ENCODE data around the gene WDPCP. TPM values are rescaled to one million over a fixed set of nuclear protein-coding genes. Genes with fewer than 3 reads are reported as not detected.
"Not testable (repeated sequence)": the region's sequence is repeated elsewhere in the genome, so short reads cannot be mapped to it uniquely, and the experiment has no call there.

The WDPCP gene, protein sequence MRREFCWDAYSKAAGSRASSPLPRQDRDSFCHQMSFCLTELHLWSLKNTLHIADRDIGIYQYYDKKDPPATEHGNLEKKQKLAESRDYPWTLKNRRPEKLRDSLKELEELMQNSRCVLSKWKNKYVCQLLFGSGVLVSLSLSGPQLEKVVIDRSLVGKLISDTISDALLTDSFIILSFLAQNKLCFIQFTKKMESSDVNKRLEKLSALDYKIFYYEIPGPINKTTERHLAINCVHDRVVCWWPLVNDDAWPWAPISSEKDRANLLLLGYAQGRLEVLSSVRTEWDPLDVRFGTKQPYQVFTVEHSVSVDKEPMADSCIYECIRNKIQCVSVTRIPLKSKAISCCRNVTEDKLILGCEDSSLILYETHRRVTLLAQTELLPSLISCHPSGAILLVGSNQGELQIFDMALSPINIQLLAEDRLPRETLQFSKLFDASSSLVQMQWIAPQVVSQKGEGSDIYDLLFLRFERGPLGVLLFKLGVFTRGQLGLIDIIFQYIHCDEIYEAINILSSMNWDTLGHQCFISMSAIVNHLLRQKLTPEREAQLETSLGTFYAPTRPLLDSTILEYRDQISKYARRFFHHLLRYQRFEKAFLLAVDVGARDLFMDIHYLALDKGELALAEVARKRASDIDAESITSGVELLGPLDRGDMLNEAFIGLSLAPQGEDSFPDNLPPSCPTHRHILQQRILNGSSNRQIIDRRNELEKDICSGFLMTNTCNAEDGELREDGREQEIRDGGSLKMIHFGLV
- 10 to 100 TPM; 11.4 to 15.6 (median 12.8) TPM for polyA plus RNA-seq (ENCODE audit: insufficient read length in 4 of 4)

GRCh38 chr2:63588385-63589147, at the start of gene WDPCP, which contains the start of gene MDH1:
WDPCP (minus strand) TSS chr2:63588477; CDS start chr2:63588271, 206 bp downstream.
MDH1 (plus strand) TSS chr2:63588963; CDS start chr2:63589044, 81 bp downstream.
- peak; percentile 91 to 98 (median 98) for DNase-seq (ENCODE audit: low read depth in 4 of 4, low spot score in 2 of 4)

GRCh38 chr2:63632382-63632781, 44.1 kb upstream of the WDPCP start:
- no peak for DNase-seq (ENCODE audit: low read depth in 4 of 4, low spot score in 2 of 4)

DNA sequence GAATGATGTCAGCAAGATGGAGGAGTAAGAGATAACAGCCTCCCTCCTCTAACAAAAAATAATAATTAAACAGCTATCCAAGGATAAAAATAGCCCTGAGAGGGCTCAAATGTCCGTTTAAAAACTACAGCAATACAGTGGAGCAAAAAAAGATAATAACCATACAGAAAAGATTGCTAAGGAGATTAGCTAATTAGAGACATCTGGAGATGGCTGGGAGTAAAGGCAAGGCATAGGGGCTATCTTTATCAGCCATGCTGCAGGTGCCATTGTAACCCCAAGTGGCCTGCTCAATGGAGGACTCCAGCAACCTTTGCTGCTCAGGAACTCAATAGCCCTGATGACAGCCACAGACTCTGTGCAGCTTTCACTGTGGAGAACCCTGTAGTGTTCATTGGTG, 43.2 kb upstream of the WDPCP start:
- no peak for DNase-seq (ENCODE audit: low read depth in 4 of 4, low spot score in 2 of 4)

GRCh38 chr2:63628403-63628942, 40.2 kb upstream of the WDPCP start:
- DNase-seq (ENCODE audit: low read depth in 4 of 4, low spot score in 2 of 4): no peak

DNA sequence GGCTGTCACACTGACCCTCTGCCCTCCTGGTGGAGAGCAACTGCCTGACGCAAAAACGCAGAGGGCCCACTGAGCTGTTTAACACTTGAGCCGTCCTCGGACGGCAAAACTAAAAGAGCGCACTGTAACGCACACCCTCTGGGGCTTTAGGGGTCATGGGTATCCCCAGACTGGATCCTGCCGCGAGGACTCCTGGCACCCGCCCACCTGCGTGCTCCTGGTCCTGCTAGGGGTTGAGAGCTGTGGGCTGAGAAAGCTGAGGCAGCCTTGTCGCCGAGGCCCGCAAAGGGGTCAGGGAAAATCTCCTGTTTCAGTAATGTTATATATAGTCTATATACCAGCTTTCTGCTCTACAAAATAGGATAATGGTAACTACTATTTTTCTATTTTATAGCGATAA, 39.6 kb upstream of the WDPCP start:
- DNase-seq (ENCODE audit: low read depth in 4 of 4, low spot score in 2 of 4): no peak

DNA sequence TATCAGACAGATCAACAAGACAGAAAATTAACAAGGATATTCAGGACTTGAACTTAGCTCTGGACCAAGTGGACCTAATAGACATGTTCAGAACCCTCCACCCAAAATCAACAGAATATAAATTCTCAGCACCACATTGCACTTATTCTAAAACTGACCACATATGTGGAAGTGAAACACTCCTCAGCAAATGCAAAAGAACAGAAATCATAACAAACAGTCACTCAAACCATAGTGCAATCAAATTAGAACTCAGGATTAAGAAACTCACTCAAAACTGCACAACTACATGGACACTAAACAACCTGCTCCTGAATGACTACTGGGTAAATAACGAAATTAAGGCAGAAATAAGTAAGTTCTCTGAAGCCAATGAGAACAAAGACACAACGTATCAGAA, 35.5 kb upstream of the WDPCP start:
- not testable (repeated sequence) for DNase-seq (ENCODE audit: low read depth in 4 of 4, low spot score in 2 of 4)

- DNase-seq (ENCODE audit: low read depth in 4 of 4, low spot score in 2 of 4): no peak
Observed at GRCh38 chr2:63622751-63623150, 34.5 kb upstream of the WDPCP start.

DNA sequence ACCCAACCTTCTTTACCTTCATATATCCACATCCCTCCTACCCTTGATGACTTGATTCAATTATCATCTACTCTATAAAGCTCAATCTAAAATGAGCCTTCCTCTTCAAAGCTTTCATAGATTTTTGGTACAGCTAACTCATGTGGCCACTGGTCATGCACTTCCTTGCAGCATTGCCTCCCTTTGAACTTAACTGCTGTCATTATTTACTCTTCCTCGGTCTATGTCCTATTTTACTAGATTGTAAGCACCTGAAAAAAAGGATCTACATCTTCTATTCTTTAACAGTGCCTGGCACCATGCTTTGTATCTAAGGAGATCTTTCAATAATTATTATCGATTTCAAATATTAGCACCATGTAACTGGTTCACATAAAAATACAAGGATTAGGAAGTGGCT, 31.1 kb upstream of the WDPCP start:
- DNase-seq (ENCODE audit: low read depth in 4 of 4, low spot score in 2 of 4): no peak

GRCh38 chr2:63617366-63617765, 29.1 kb upstream of the WDPCP start:
- no peak for DNase-seq (ENCODE audit: low read depth in 4 of 4, low spot score in 2 of 4)

GRCh38 chr2:63614983-63615945, 27.0 kb upstream of the WDPCP start:
- no peak for DNase-seq (ENCODE audit: low read depth in 4 of 4, low spot score in 2 of 4)

DNA sequence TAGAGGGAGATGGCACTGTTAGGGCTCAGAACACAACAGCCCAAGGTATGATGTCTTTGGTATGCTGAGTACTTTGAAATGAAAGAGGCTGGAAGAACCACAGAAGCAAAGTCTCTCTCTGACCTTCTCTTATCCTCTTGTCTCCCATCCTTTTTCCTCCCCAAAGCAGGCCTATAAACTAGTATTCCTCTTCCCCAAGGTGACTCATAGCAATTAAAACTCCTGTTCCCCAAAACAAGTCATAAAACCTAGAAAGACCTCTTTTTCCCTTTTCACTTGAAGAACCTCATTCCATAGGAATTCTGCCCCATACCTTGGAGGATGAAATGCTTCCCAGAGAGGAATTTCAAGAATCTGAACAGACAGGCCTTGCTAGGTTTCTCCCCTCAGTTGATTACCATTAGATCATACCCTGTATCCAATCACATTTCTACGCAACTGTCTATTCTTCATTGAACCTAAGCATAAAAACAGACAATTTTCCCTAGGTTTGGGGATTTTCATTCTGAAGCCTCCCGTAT, 26.2 kb upstream of the WDPCP start:
- DNase-seq (ENCODE audit: low read depth in 4 of 4, low spot score in 2 of 4): no peak

DNA sequence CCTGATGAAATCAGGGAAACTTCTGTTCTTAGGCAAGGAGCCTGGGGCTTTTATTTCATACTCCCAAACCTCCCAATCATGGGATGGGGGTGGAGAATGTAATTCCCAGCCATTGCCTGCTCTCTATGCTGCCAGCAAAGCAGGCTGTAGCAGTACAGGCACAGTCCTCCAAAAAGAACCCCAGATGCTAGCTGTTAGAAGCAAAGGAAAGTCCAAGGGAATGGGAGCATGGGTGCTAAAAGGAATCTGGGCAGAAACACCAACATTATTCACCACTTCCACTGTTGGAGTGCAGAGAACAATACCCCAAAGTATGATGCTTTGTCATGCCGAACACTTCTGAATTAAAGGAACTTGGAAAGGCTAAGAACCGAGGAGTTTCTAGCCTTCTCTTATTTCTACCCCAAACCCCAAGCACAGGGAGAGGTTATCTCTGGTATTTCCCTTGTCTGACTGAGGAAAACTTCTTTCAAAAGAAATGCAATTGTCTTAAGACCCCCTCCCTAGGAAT, 25.2 kb upstream of the WDPCP start:
- DNase-seq (ENCODE audit: low read depth in 4 of 4, low spot score in 2 of 4): no peak

- no peak for DNase-seq (ENCODE audit: low read depth in 4 of 4, low spot score in 2 of 4)
Observed at GRCh38 chr2:63610525-63610924, 22.2 kb upstream of the WDPCP start.

- not testable (repeated sequence) for DNase-seq (ENCODE audit: low read depth in 4 of 4, low spot score in 2 of 4)
Observed at GRCh38 chr2:63608865-63609264, 20.6 kb upstream of the WDPCP start.

DNA sequence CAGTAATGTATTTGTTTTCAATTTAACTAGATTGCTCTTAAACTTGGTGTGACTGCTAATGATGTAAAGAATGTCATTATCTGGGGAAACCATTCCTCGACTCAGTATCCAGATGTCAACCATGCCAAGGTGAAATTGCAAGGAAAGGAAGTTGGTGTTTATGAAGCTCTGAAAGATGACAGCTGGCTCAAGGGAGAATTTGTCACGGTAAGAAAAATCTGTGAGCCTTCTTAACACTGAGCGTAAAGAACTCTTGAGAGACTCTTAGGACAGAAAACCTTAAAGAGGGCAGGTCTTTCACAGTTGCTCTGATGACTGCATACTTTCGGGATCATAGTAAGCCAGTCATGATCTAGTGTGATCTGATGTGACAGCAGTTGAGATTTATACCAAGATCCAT, 16.4 kb upstream of the WDPCP start:
- DNase-seq (ENCODE audit: low read depth in 4 of 4, low spot score in 2 of 4): no peak

DNA sequence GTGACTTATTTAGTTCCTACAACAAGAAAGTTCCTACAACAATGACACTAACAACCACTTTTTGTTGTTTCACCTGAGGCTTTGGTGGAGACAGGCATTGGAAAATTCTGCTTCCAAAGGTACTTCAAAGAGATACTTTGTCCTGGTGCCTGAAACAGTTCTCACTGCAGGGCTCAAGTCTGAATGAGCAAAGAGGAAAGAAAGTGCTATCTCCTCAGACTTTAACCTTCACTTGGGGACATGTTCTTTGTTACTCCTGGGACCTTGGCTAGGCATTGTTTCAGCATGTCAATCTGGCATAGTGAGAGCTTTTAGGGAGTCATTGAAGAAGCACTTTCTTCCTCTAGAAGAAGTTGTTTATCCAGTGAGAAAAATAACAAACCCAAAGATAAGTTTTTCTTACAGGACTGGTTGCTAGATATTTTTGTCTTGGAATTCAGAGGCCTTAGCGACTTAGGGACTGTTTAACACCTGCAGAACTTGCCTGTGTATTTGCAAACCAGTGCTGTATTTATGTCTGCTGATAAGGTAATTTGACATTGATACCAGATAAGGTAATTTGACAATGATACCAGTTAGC, 12.7 kb upstream of the WDPCP start:
- DNase-seq (ENCODE audit: low read depth in 4 of 4, low spot score in 2 of 4): no peak

GRCh38 chr2:63598981-63599380, 10.7 kb upstream of the WDPCP start:
- DNase-seq (ENCODE audit: low read depth in 4 of 4, low spot score in 2 of 4): no peak

- DNase-seq (ENCODE audit: low read depth in 4 of 4, low spot score in 2 of 4): no peak
Observed at GRCh38 chr2:63596401-63596883, 8.2 kb upstream of the WDPCP start.

GRCh38 chr2:63594660-63595059, 6.4 kb upstream of the WDPCP start:
- no peak for DNase-seq (ENCODE audit: low read depth in 4 of 4, low spot score in 2 of 4)

All from left renal cortex interstitium (tissue), 4 donors.